ENCODE measurements around the gene NR1I2. TPM values are rescaled to one million over a fixed set of nuclear protein-coding genes. Genes with fewer than 3 reads are reported as not detected.

The NR1I2 gene
- 0.08 TPM in 1 of 2 replicates, not detected in the other for total RNA-seq (ENCODE audit: low replicate concordance)

DNA sequence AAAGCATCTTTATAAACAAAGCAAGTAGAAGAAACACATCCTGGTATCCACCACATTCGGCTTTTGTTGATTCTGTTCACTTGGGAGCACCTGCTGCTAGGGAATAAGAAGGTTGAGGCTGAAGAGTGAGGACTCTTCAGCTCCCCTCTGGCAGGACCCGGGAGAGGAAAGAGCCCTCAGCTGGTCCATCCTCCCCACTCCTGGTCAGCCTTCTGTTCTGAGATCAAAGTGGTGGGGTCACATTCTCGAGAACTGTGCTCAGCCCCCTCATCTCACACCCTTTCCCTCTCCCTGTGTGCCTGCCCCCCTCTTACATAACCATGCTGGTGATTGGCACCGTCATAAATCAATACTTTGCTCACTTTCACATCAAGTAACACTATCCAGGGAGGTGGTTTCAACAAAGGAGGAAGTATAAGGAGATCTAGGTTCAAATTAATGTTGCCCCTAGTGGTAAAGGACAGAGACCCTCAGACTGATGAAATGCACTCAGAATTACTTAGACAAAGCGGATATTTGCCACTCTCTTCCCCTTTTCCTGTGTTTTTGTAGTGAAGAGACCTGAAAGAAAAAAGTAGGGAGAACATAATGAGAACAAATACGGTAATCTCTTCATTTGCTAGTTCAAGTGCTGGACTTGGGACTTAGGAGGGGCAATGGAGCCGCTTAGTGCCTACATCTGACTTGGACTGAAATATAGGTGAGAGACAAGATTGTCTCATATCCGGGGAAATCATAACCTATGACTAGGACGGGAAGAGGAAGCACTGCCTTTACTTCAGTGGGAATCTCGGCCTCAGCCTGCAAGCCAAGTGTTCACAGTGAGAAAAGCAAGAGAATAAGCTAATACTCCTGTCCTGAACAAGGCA is at the start of gene NR1I2:
NR1I2 (plus strand) TSS at position 772 of the 869 bp plus-strand sequence.

Other genes with a start within 250 kb of the NR1I2 start
- gene CD80, start 222.5 kb upstream of the NR1I2 start, total RNA-seq (ENCODE audit: low replicate concordance), result not detected in 2 replicates
- 0.70 and 2.2 TPM in 2 replicates for gene ADPRH, start 202.6 kb upstream of the NR1I2 start, total RNA-seq (ENCODE audit: low replicate concordance)
- 0.08 and 0.12 TPM in 2 replicates for gene PLA1A, start 184.2 kb upstream of the NR1I2 start, total RNA-seq (ENCODE audit: low replicate concordance)
- 0.15 and 0.47 TPM in 2 replicates for gene POPDC2, start 121.5 kb upstream of the NR1I2 start, total RNA-seq (ENCODE audit: low replicate concordance)
- gene COX17, start 104.7 kb upstream of the NR1I2 start, total RNA-seq (ENCODE audit: low replicate concordance), result 12.2 and 32.3 TPM in 2 replicates
- under 0.01 and 0.53 TPM in 2 replicates for gene CFAP91, start 79.1 kb upstream of the NR1I2 start, total RNA-seq (ENCODE audit: low replicate concordance)